K562 (cell line): Measurements from ENCODE around the gene PHYKPL.

ENCODE experiments used
- NFRKB ChIP-seq: fragments of 450-650 bp; IDR thresholded peaks from 2 replicates; pipeline ENCODE4 v1.6.1; 2016; ENCODE audit warnings: low read depth
- POLR2AphosphoS5 ChIP-seq: IDR thresholded peaks from 2 replicates; pipeline ENCODE4 v1.6.1; 2011; ENCODE audit warnings: mild to moderate bottlenecking, low read depth, low read length, moderate library complexity; ENCODE audit not compliant: control insufficient read depth, insufficient read depth
- REST ChIP-seq, 2 experiments: fragments of 450-650 bp; formaldehyde crosslinking in 1 of 2; IDR thresholded peaks; 2 replicates each; pipeline versions ENCODE4 v1.4.0 to v1.6.1; 2014 to 2020; ENCODE audit warnings: mild to moderate bottlenecking in 2 of 2, borderline replicate concordance in 1 of 2, low read depth in 1 of 2

- TF ChIP-seq NFRKB = no peak
- no peak for TF ChIP-seq REST (IDR thresholded peaks at IDR 0.05; ENCODE audit: borderline replicate concordance)
- no peak for TF ChIP-seq REST (CRISPR knock-in tag; IDR thresholded peaks at IDR 0.05; ENCODE audit: low read depth)
- no peak for TF ChIP-seq POLR2AphosphoS5
Measured at GRCh38 chr5:178230879-178231538, 1.6 kb downstream of the PHYKPL start.
